HCT116 (cell line): ENCODE data around the gene TPRKB. TPM values are rescaled to one million over a fixed set of nuclear protein-coding genes. Genes with fewer than 3 reads are reported as not detected.

Source experiments
- ATAC-seq: fragments of 200-7000 bp; cut with Tn5 transposase; 2 replicates; pipeline ENCODE4 v1.9.1; 2020; ENCODE audit warnings: mild to moderate bottlenecking, moderate library complexity
- BruUV-seq: library from RNA; stranded (reverse); fragments of 400-500 nt; replicated peaks from 2 replicates; lab custom pipeline; 2021; lab: Mats Ljungman, UMichigan
- CTCF ChIA-PET: fragments of 300-600 bp; sonication (Branson Sonifier 250); formaldehyde crosslinking; loops from one replicate; lab custom pipeline; 2021; ENCODE audit warnings: antibody characterized with exemption; lab: Charles Lee
- POLR2A ChIA-PET: fragments of 300-600, 350-600 bp; sonication (Branson Sonifier 250); formaldehyde crosslinking; loops from one replicate; lab custom pipeline; 2021; ENCODE audit warnings: antibody characterized with exemption; lab: Charles Lee
- RAD21 ChIA-PET, 2 experiments: fragments of 300-600 bp; sonication (Branson Sonifier 250); formaldehyde crosslinking; loops; one replicate each; lab custom pipeline; 2023; ENCODE audit warnings: low total read pairs in 2 of 2; ENCODE audit not compliant: uncharacterized antibody in 2 of 2, unreplicated experiment in 2 of 2, low non-redundant PET in 1 of 2; lab: Charles Lee
- DNase-seq: peaks from one replicate; pipeline ENCODE4 v3.0.0-alpha.2; 2010; ENCODE audit warnings: low read depth, low spot score
- H2AFZ ChIP-seq: fragments of 200-600 bp; shearing (Covaris generic), sonication (generic); 2 replicates; pipeline ENCODE4 v1.6.1; 2017; ENCODE audit warnings: low read depth, mixed run types, mixed read lengths, antibody characterized with exemption, low read length; ENCODE audit not compliant: poor library complexity, severe bottlenecking
- H3K27ac ChIP-seq: 2 replicates; pipeline ENCODE4 v1.5.1; 2012; ENCODE audit warnings: low read depth, low read length
- H3K27me3 ChIP-seq: fragments of 200-600 bp; sonication (generic); 2 replicates; pipeline ENCODE4 v1.6.1; 2016; ENCODE audit warnings: mixed run types, low read length, mixed read lengths; ENCODE audit not compliant: insufficient read depth
- H3K36me3 ChIP-seq, 2 experiments: fragments of 200-500 bp in 1 of 2; fragments of 200-600 bp in 1 of 2; sonication (Bioruptor generic) in 1 of 2; sonication (generic) in 1 of 2; 2 replicates each; pipeline versions ENCODE4 v1.5.1 to v1.6.1; 2014 to 2016; ENCODE audit warnings: low read length in 2 of 2, inconsistent platforms in 1 of 2, mixed read lengths in 1 of 2, mixed run types in 1 of 2; ENCODE audit not compliant: insufficient read depth in 2 of 2, control insufficient read depth in 1 of 2
- H3K4me1 ChIP-seq, 2 experiments: fragments of 200-600 bp in 1 of 2; sonication (generic) in 1 of 2; 2 replicates each; pipeline versions ENCODE4 v1.5.1 to v1.6.1; 2012 to 2017; ENCODE audit warnings: low read length in 2 of 2, inconsistent platforms in 1 of 2, mild to moderate bottlenecking in 1 of 2, mixed read lengths in 1 of 2, mixed run types in 1 of 2, moderate library complexity in 1 of 2; ENCODE audit not compliant: insufficient read depth in 2 of 2, control insufficient read depth in 1 of 2
- H3K4me2 ChIP-seq: fragments of 200-600 bp; sonication (generic); 2 replicates; pipeline ENCODE4 v1.6.1; 2017; ENCODE audit warnings: mixed run types, low read length, mixed read lengths
- H3K4me3 ChIP-seq, 2 experiments: fragments of 200-600 bp in 1 of 2; sonication (generic) in 1 of 2; replicated peaks in 1 of 2; 2 replicates each; pipeline ENCODE4 v1.5.1; 2011 to 2016; ENCODE audit warnings: low read length in 2 of 2, control low read depth in 1 of 2, low read depth in 1 of 2, mild to moderate bottlenecking in 1 of 2, mixed read lengths in 1 of 2, mixed run types in 1 of 2
- H3K79me2 ChIP-seq: fragments of 200-600 bp; sonication (generic); 2 replicates; pipeline ENCODE4 v1.6.1; 2017; ENCODE audit warnings: mild to moderate bottlenecking, mixed run types, low read length, moderate library complexity, mixed read lengths; ENCODE audit not compliant: insufficient read depth
- H3K9ac ChIP-seq: fragments of 200-600 bp; sonication (generic); 2 replicates; pipeline ENCODE4 v1.6.1; 2016; ENCODE audit warnings: low read length, mixed read lengths
- H3K9me2 ChIP-seq: fragments of 200-600 bp; sonication (generic), shearing (Covaris generic); 2 replicates; pipeline ENCODE4 v1.6.1; 2017; ENCODE audit warnings: mixed run types, mild to moderate bottlenecking, moderate library complexity; ENCODE audit not compliant: insufficient read depth
- H3K9me3 ChIP-seq, 2 experiments: fragments of 200-500 bp in 1 of 2; fragments of 200-600 bp in 1 of 2; sonication (Bioruptor generic) in 1 of 2; sonication (generic) in 1 of 2; 2 replicates each; pipeline ENCODE4 v1.6.1; 2014 to 2017; ENCODE audit warnings: low read length in 2 of 2, mixed read lengths in 2 of 2, inconsistent platforms in 1 of 2, low read depth in 1 of 2, mild to moderate bottlenecking in 1 of 2, mixed run types in 1 of 2, moderate library complexity in 1 of 2; ENCODE audit not compliant: control insufficient read depth in 1 of 2, insufficient read depth in 1 of 2
- H4K20me1 ChIP-seq: fragments of 200-600 bp; sonication (generic), shearing (Covaris generic); 2 replicates; pipeline ENCODE4 v1.6.1; 2017; ENCODE audit warnings: mixed run types, mild to moderate bottlenecking, moderate library complexity; ENCODE audit not compliant: insufficient read depth
- ATF3 ChIP-seq: IDR thresholded peaks from 2 replicates; pipeline ENCODE4 v1.6.1; 2012
- CEBPB ChIP-seq: IDR thresholded peaks from 2 replicates; pipeline ENCODE4 v1.6.1; 2012; ENCODE audit warnings: low read depth
- CTCF ChIP-seq, 3 experiments: fragments of 200-600 bp in 1 of 3; sonication (generic) in 1 of 3; IDR thresholded peaks in 2 of 3; conservative IDR thresholded peaks in 1 of 3; 2 replicates each; pipeline ENCODE4 v1.5.1; 2012 to 2017; ENCODE audit warnings: low read depth in 2 of 3, low read length in 2 of 3, antibody characterized with exemption in 1 of 3, borderline replicate concordance in 1 of 3, control low read depth in 1 of 3, mild to moderate bottlenecking in 1 of 3, mixed read lengths in 1 of 3, mixed run types in 1 of 3, moderate library complexity in 1 of 3; ENCODE audit not compliant: insufficient read depth in 1 of 3
- ELF1 ChIP-seq: IDR thresholded peaks from 2 replicates; pipeline ENCODE4 v1.6.1; 2012; ENCODE audit warnings: low read depth, borderline replicate concordance
- EZH2 ChIP-seq: fragments of 200-600 bp; sonication (generic); IDR thresholded peaks from 2 replicates; pipeline ENCODE4 v1.6.1; 2017; ENCODE audit warnings: antibody characterized with exemption, mixed run types
- EZH2phosphoT487 ChIP-seq: fragments of 200-600 bp; IDR thresholded peaks from 2 replicates; pipeline ENCODE4 v1.6.1; 2018; ENCODE audit warnings: antibody characterized with exemption, borderline replicate concordance
- JUND ChIP-seq: IDR thresholded peaks from 2 replicates; pipeline ENCODE4 v1.6.1; 2012
- MAX ChIP-seq: IDR thresholded peaks from 2 replicates; pipeline ENCODE4 v1.6.1; 2012
- POLR2A ChIP-seq: IDR thresholded peaks from 2 replicates; pipeline ENCODE4 v1.7.0; 2011; ENCODE audit warnings: borderline replicate concordance; ENCODE audit not compliant: insufficient read depth, insufficient read length; ENCODE audit errors: extremely low read depth
- POLR2AphosphoS5 ChIP-seq: IDR thresholded peaks from 2 replicates; pipeline ENCODE4 v1.6.1; 2011; ENCODE audit warnings: mild to moderate bottlenecking, low read depth, low read length, moderate library complexity
- REST ChIP-seq: IDR thresholded peaks from 2 replicates; pipeline ENCODE4 v1.6.1; 2012; ENCODE audit warnings: low read depth
- SIN3A ChIP-seq: IDR thresholded peaks from 2 replicates; pipeline ENCODE4 v1.6.1; 2012; ENCODE audit warnings: low read depth
- SRF ChIP-seq: IDR thresholded peaks from 2 replicates; pipeline ENCODE4 v1.6.1; 2012; ENCODE audit warnings: low read depth
- YY1 ChIP-seq: IDR thresholded peaks from 2 replicates; pipeline ENCODE4 v1.6.1; 2011; ENCODE audit warnings: low read length, low read depth, moderate library complexity, mild to moderate bottlenecking; ENCODE audit not compliant: insufficient replicate concordance; ENCODE audit errors: extremely low read depth
- ZBTB33 ChIP-seq: IDR thresholded peaks from 2 replicates; pipeline ENCODE4 v1.6.1; 2011; ENCODE audit warnings: mild to moderate bottlenecking, low read length, moderate library complexity; ENCODE audit not compliant: insufficient replicate concordance; ENCODE audit errors: extremely low read depth
- ZFX ChIP-seq: fragments of 450-650 bp; IDR thresholded peaks from 2 replicates; pipeline ENCODE4 v1.6.1; 2017
- intact Hi-C: fragments of 100-400 bp; cut with micrococcal nuclease; formaldehyde crosslinking; loops from 2 replicates; pipeline ENCODE4 v1.10.0; 2022
- total RNA-seq: library from RNA; stranded (reverse); gene quantifications from one replicate; pipeline ENCODE4 v1.2.1, GENCODE V29; 2021; ENCODE audit not compliant: unreplicated experiment

The TPRKB gene
- total RNA-seq, 1 experiment from 2014 or later: 42.5 TPM

- TF ChIP-seq MAX: no peak
- no peak for TF ChIP-seq EZH2phosphoT487
- no peak for TF ChIP-seq POLR2A
- no peak for TF ChIP-seq ELF1
- TF ChIP-seq YY1: no peak
- TF ChIP-seq ATF3: no peak
- TF ChIP-seq CTCF (IDR thresholded peaks at IDR 0.05 in 2 of 3, conservative IDR thresholded peaks at IDR 0.05 in 1 of 3; ENCODE audit: borderline replicate concordance in 1 of 3, insufficient read depth in 1 of 3, low read depth in 2 of 3, low read length in 2 of 3): no peak
- TF ChIP-seq ZFX: no peak
- no peak for TF ChIP-seq POLR2AphosphoS5
- TF ChIP-seq ZBTB33: no peak
- no peak for TF ChIP-seq REST
- TF ChIP-seq CEBPB: no peak
- TF ChIP-seq EZH2: no peak
- TF ChIP-seq JUND: no peak
- no peak for TF ChIP-seq SRF
- TF ChIP-seq SIN3A: no peak
- Histone ChIP-seq H4K20me1 (no peaks in the 10 kb centered on the region), H3K4me3 (no peak overlapping the region), H3K9me2 (no peaks in the 10 kb centered on the region), H2AFZ (no peak overlapping the region), H3K27ac (no peak overlapping the region), H3K79me2 (peaks cover 29% of the 10 kb centered on the region), H3K4me1 (peaks cover 8 to 15% of the 10 kb centered on the region in 2 experiments; a peak in 3 of 4 replicates), H3K27me3 (no peaks in the 10 kb centered on the region), H3K4me2 (no peak overlapping the region), H3K36me3 (0 out of 4 replicates have a peak, but pooled peaks cover 0 to 2% of the 10 kb centered on the region in 2 experiments), H3K9ac (no peak overlapping the region), H3K9me3 (no peaks in the 10 kb centered on the region)
- BruUV-seq: no TSS peak
- DNase-seq (no peak), ATAC-seq (no peak)
- CTCF ChIA-PET: no interaction called here
- POLR2A ChIA-PET: no interaction called here
- intact Hi-C loops: no loop called here
- RAD21 ChIA-PET: no interaction called here
These were observed 2.0 kb upstream of the TPRKB start for GRCh38 chr2:73739101-73739500.
